Measurements from ENCODE around the gene HYCC1. TPM values are rescaled to one million over a fixed set of nuclear protein-coding genes. Genes with fewer than 3 reads are reported as not detected.
"Not testable (repeated sequence)": the region's sequence is repeated elsewhere in the genome, so short reads cannot be mapped to it uniquely, and the experiment has no call there.

Gene HYCC1
- total RNA-seq, 4 donors from 2014 or later: 3.6 to 13.4 (median 10.2) TPM

- whole genome bisulfite sequencing, 2 donors: 77 to 79% methylated on average over 3 of the region's 3 CpGs
- no peak for TF ChIP-seq POLR2A (IDR thresholded peaks at IDR 0.05)
- no peak for TF ChIP-seq CTCF (IDR thresholded peaks at IDR 0.05)
Observed at GRCh38 chr7:22980422-22980821, 33.5 kb downstream of the HYCC1 start.

GRCh38 chr7:22979861-22980260, 34.1 kb downstream of the HYCC1 start:
- WGBS, 2 donors: 98 to 100% methylated on average over 1 of the region's 1 CpG
- intact Hi-C loops (cut with DNase I; ENCODE audit: low total_unique reads): no loop called here
- TF ChIP-seq POLR2A (IDR thresholded peaks at IDR 0.05) (no peak), CTCF (IDR thresholded peaks at IDR 0.05) (no peak)
- no peak for DNase-seq (ENCODE audit: low spot score in 2 of 2)
- H3K4me3 ChIP-seq (ENCODE audit: low read depth, poor library complexity, severe bottlenecking): no peak overlapping the region

More at GRCh38 chr7:22980422-22980821, 33.5 kb downstream of the HYCC1 start:
- no peak overlapping the region for H3K4me3 ChIP-seq (ENCODE audit: low read depth, poor library complexity, severe bottlenecking)
- DNase-seq (ENCODE audit: low spot score in 2 of 2): no peak
- intact Hi-C loops (cut with DNase I; ENCODE audit: low total_unique reads): no loop called here

DNA sequence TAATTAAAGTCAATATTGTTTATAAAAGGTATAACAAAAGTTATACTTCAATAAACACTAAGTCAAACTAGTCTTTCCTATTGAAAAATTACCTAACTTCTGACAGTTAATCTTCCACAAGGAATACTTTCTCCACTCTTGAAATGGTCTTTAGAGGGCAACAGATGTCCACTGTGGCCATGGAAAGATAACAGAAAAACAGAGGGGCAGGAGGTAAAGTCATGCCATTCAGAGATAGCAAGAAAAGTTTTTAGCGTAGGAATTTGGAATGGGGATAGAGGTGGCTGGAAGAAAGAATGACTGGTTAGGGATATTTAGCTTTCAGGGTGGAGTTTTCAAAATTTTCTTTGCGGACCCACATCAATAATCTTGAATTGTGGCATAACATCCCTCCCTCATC, 34.7 kb downstream of the HYCC1 start:
- 93 to 97% methylated on average over 2 of the region's 2 CpGs for WGBS, 2 donors
- DNase-seq (ENCODE audit: low spot score in 2 of 2): no peak
- TF ChIP-seq POLR2A (IDR thresholded peaks at IDR 0.05) (no peak), CTCF (IDR thresholded peaks at IDR 0.05) (no peak)
- intact Hi-C loops (cut with DNase I; ENCODE audit: low total_unique reads): no loop called here
- no peak overlapping the region for H3K4me3 ChIP-seq (ENCODE audit: low read depth, poor library complexity, severe bottlenecking)

- 62 to 96% methylated on average over 3 of the region's 3 CpGs for WGBS, 2 donors
- H3K4me3 ChIP-seq (ENCODE audit: low read depth, poor library complexity, severe bottlenecking): not testable (repeated sequence)
Observed at GRCh38 chr7:22974636-22975035, 39.3 kb downstream of the HYCC1 start.

DNA sequence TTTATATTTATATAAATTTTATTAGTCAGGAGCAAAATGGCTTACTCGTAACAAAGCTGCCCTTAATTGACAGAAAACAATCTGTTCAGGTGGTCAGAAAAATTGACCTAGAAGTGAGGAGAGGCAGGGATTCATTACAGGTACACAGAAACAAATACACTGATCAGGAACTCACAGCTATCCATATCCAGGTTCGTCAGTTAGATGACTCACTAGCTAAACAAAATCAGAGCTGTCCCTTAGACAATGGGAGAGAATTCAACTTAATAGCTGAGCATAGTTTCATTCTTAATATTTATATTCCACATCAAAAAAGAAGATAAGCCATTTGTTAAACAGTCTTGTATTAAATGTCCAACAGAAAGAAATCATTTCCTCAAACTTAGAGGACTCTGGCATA, 41.7 kb downstream of the HYCC1 start:
- 87 to 95% methylated on average over 2 of the region's 2 CpGs for WGBS, 2 donors
- TF ChIP-seq CTCF (IDR thresholded peaks at IDR 0.05) (no peak), POLR2A (IDR thresholded peaks at IDR 0.05) (no peak)
- no peak overlapping the region for H3K4me3 ChIP-seq (ENCODE audit: low read depth, poor library complexity, severe bottlenecking)
- no peak for DNase-seq (ENCODE audit: low spot score in 2 of 2)
- intact Hi-C loops (cut with DNase I; ENCODE audit: low total_unique reads): no loop called here

More at GRCh38 chr7:22974636-22975035, 39.3 kb downstream of the HYCC1 start:
- DNase-seq (ENCODE audit: low spot score in 2 of 2); intact Hi-C loops (cut with DNase I; ENCODE audit: low total_unique reads): not testable (repeated sequence)

GRCh38 chr7:22969010-22969431, 44.9 kb downstream of the HYCC1 start:
- no peak for DNase-seq (ENCODE audit: low spot score in 2 of 2)
- WGBS, 2 donors: 80 to 100% methylated on average over 3 of the region's 3 CpGs
- TF ChIP-seq POLR2A (IDR thresholded peaks at IDR 0.05): no peak
- no peak for TF ChIP-seq CTCF (IDR thresholded peaks at IDR 0.05)
- intact Hi-C loops (cut with DNase I; ENCODE audit: low total_unique reads): no loop called here
- no peak overlapping the region for H3K4me3 ChIP-seq (ENCODE audit: low read depth, poor library complexity, severe bottlenecking)

Other genes with a start within 250 kb of the HYCC1 start
- gene TOMM7, start 191.3 kb downstream of the HYCC1 start, total RNA-seq: 100 to 1,000 TPM; 144 to 360 (median 193) TPM
- gene KLHL7, start 91.7 kb upstream of the HYCC1 start, total RNA-seq: 10 to 100 TPM; 32.1 to 37.1 (median 34.4) TPM
- 10 to 100 TPM; 24.6 to 34.4 (median 28.1) TPM for gene NUP42, start 167.9 kb upstream of the HYCC1 start, total RNA-seq
- gene GPNMB, start 232.6 kb upstream of the HYCC1 start, total RNA-seq: 100 to 1,000 TPM; 357 to 554 (median 469) TPM

All from lower leg skin (tissue), 4 donors.